ENCODE results near the gene CR1. TPM values are rescaled to one million over a fixed set of nuclear protein-coding genes. Genes with fewer than 3 reads are reported as not detected.

The CR1 gene
- total and polyA plus RNA-seq, 2 of the 8 experiments (the other 6 are each of a cell fraction or from before 2014, with no cell fraction given): 0.15 to 0.22 TPM

DNA sequence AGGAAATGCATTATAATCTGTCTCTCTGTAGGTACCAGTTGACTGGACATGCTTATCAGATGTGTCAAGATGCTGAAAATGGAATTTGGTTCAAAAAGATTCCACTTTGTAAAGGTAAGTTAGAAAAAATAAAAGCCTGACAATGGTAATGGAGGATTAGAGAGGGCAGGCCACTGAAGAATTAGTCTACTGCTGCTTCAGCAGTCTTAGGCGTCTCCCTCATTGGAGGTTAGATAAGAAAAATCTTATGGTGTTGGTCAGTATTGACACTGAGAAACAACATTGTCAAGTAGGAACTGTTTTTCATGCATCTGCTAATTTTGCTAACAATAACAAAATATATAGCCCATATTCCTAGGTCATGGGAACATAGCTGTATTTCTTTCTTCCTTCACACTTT, 21.7 kb upstream of the CR1 start (continued):
- no peak for TF ChIP-seq SAP30 (IDR thresholded peaks at IDR 0.05; ENCODE audit: insufficient read depth, insufficient replicate concordance, low read length)
